H9 (cell line): ENCODE measurements around the gene AGBL3. TPM values are rescaled to one million over a fixed set of nuclear protein-coding genes. Genes with fewer than 3 reads are reported as not detected.

ENCODE experiments used
- DNase-seq: peaks from one replicate; pipeline ENCODE4 v3.0.0-alpha.2; 2017
- H2AFZ ChIP-seq: one replicate; pipeline ENCODE4 v1.6.1; 2013; ENCODE audit warnings: mild to moderate bottlenecking, low read length, control low read depth, moderate library complexity
- H2AK5ac ChIP-seq: 2 replicates; pipeline ENCODE4 v1.6.1; 2013; ENCODE audit warnings: low read length, control low read depth, mixed read lengths; ENCODE audit not compliant: insufficient read length
- H2BK120ac ChIP-seq: one replicate; pipeline ENCODE4 v1.6.1; 2013; ENCODE audit warnings: low read depth, mild to moderate bottlenecking, low read length, control low read depth, inconsistent platforms; ENCODE audit not compliant: poor library complexity, severe bottlenecking
- H2BK12ac ChIP-seq: 2 replicates; pipeline ENCODE4 v1.6.1; 2013; ENCODE audit warnings: low read length, control low read depth, mixed read lengths, low read depth; ENCODE audit not compliant: insufficient read length
- H2BK15ac ChIP-seq: 2 replicates; pipeline ENCODE4 v1.6.1; 2013; ENCODE audit warnings: low read depth, low read length, control low read depth
- H2BK20ac ChIP-seq: one replicate; pipeline ENCODE4 v1.6.1; 2013; ENCODE audit warnings: low read depth, mild to moderate bottlenecking, low read length, control low read depth, inconsistent platforms; ENCODE audit not compliant: poor library complexity, severe bottlenecking
- H2BK5ac ChIP-seq: 2 replicates; pipeline ENCODE4 v1.6.1; 2013; ENCODE audit warnings: low read length, control low read depth, mixed read lengths; ENCODE audit not compliant: insufficient read length
- H3K14ac ChIP-seq: 2 replicates; pipeline ENCODE4 v1.6.1; 2013; ENCODE audit warnings: low read length, control low read depth; ENCODE audit not compliant: insufficient read depth
- H3K18ac ChIP-seq: 2 replicates; pipeline ENCODE4 v1.6.1; 2013; ENCODE audit warnings: low read depth, mild to moderate bottlenecking, mixed read lengths, low read length, control low read depth; ENCODE audit not compliant: insufficient read length
- H3K23ac ChIP-seq: 2 replicates; pipeline ENCODE4 v1.6.1; 2013; ENCODE audit warnings: low read length, control low read depth, mixed read lengths, low read depth; ENCODE audit not compliant: insufficient read length
- H3K23me2 ChIP-seq: 2 replicates; pipeline ENCODE4 v1.6.1; 2013; ENCODE audit warnings: low read depth, mild to moderate bottlenecking, mixed read lengths, low read length, control low read depth; ENCODE audit not compliant: insufficient read length, poor library complexity, severe bottlenecking
- H3K27ac ChIP-seq: 2 replicates; pipeline ENCODE4 v1.5.1; 2013; ENCODE audit warnings: low read length, control low read depth, mixed read lengths, low read depth; ENCODE audit not compliant: insufficient read length
- H3K27me3 ChIP-seq: 2 replicates; pipeline ENCODE4 v1.6.1; 2013; ENCODE audit warnings: low read length, control low read depth, inconsistent platforms; ENCODE audit not compliant: insufficient read depth
- H3K4ac ChIP-seq: 2 replicates; pipeline ENCODE4 v1.6.1; 2013; ENCODE audit warnings: low read depth, mild to moderate bottlenecking, control low read depth, inconsistent platforms, low read length, moderate library complexity
- H3K4me1 ChIP-seq: 2 replicates; pipeline ENCODE4 v1.6.1; 2013; ENCODE audit warnings: low read length, control low read depth, inconsistent platforms; ENCODE audit not compliant: insufficient read depth
- H3K4me2 ChIP-seq: 2 replicates; pipeline ENCODE4 v1.6.1; 2013; ENCODE audit warnings: low read length, control low read depth, mixed read lengths; ENCODE audit not compliant: insufficient read length, insufficient read depth
- H3K56ac ChIP-seq: 2 replicates; pipeline ENCODE4 v1.6.1; 2013; ENCODE audit warnings: low read depth, mild to moderate bottlenecking, mixed read lengths, low read length, control low read depth; ENCODE audit not compliant: insufficient read length
- H3K79me1 ChIP-seq: 2 replicates; pipeline ENCODE4 v1.6.1; 2013; ENCODE audit warnings: low read depth, mild to moderate bottlenecking, moderate library complexity, low read length, control low read depth, inconsistent platforms; ENCODE audit not compliant: insufficient read depth, poor library complexity, severe bottlenecking
- H3K79me2 ChIP-seq: 2 replicates; pipeline ENCODE4 v1.6.1; 2013; ENCODE audit warnings: low read length, control low read depth, inconsistent platforms; ENCODE audit not compliant: insufficient read depth
- H3K9ac ChIP-seq: 2 replicates; pipeline ENCODE4 v1.6.1; 2013; ENCODE audit warnings: low read length, control low read depth, mixed read lengths; ENCODE audit not compliant: insufficient read length; ENCODE audit errors: extremely low read depth
- H3K9me3 ChIP-seq: one replicate; pipeline ENCODE4 v1.6.1; 2013; ENCODE audit warnings: low read depth, low read length, inconsistent platforms; ENCODE audit not compliant: control insufficient read depth
- H3T11ph ChIP-seq: one replicate; pipeline ENCODE4 v1.6.1; 2013; ENCODE audit warnings: mild to moderate bottlenecking, low read length, control low read depth, inconsistent platforms
- H4K20me1 ChIP-seq: one replicate; pipeline ENCODE4 v1.6.1; 2013; ENCODE audit not compliant: control insufficient read depth, insufficient read length, insufficient read depth
- H4K5ac ChIP-seq: 2 replicates; pipeline ENCODE4 v1.6.1; 2013; ENCODE audit warnings: low read depth, mild to moderate bottlenecking, mixed read lengths, low read length, control low read depth; ENCODE audit not compliant: insufficient read length
- H4K8ac ChIP-seq: replicated peaks from 2 replicates; pipeline ENCODE4 v1.6.1; 2013; ENCODE audit warnings: low read length, control low read depth, mixed read lengths, low read depth; ENCODE audit not compliant: insufficient read length
- H4K91ac ChIP-seq: 2 replicates; pipeline ENCODE4 v1.6.1; 2013; ENCODE audit warnings: low read depth, mild to moderate bottlenecking, moderate library complexity, mixed read lengths, low read length, control low read depth; ENCODE audit not compliant: insufficient read length
- H3K27ac Mint-ChIP-seq, 3 experiments: 2 replicates in 2 of 3; 3 replicates in 1 of 3; pipeline ENCODE4 v1.8.0; 2020 to 2021; ENCODE audit warnings: mixed read lengths in 3 of 3, mild to moderate bottlenecking in 1 of 3, moderate library complexity in 1 of 3
- H3K27me3 Mint-ChIP-seq: 2 replicates; pipeline ENCODE4 v1.8.0; 2021; ENCODE audit warnings: low read depth, mild to moderate bottlenecking, moderate library complexity, mixed read lengths
- H3K36me3 Mint-ChIP-seq, 3 experiments: 2 replicates in 2 of 3; 3 replicates in 1 of 3; pipeline ENCODE4 v1.8.0; 2020 to 2021; ENCODE audit warnings: low read depth in 3 of 3, mixed read lengths in 3 of 3; ENCODE audit not compliant: insufficient read depth in 1 of 3
- H3K4me1 Mint-ChIP-seq, 2 experiments: 2 replicates each; pipeline ENCODE4 v1.8.0; 2020; ENCODE audit warnings: mixed read lengths in 2 of 2
- H3K4me3 Mint-ChIP-seq, 2 experiments: 2 replicates in 1 of 2; 3 replicates in 1 of 2; pipeline ENCODE4 v1.8.0; 2020 to 2021; ENCODE audit warnings: mild to moderate bottlenecking in 2 of 2, mixed read lengths in 2 of 2, moderate library complexity in 1 of 2
- H3K9me3 Mint-ChIP-seq, 2 experiments: 2 replicates in 1 of 2; 3 replicates in 1 of 2; pipeline ENCODE4 v1.8.0; 2020; ENCODE audit warnings: mild to moderate bottlenecking in 2 of 2, mixed read lengths in 2 of 2, moderate library complexity in 1 of 2
- CTCF ChIP-seq: fragments of 200-600 bp; sonication (generic); conservative IDR thresholded peaks from 3 replicates; pipeline ENCODE4 v1.8.0; 2021; ENCODE audit warnings: antibody characterized with exemption, mild to moderate bottlenecking
- total RNA-seq: library from RNA; stranded (reverse); gene quantifications from 2 replicates; pipeline ENCODE4 v1.2.1, GENCODE V29; 2021

Gene AGBL3
- total RNA-seq, 1 experiment from 2014 or later = 2.4 TPM

GRCh38 chr7:135012229-135012628 lies 25.9 kb downstream of the AGBL3 start:
- Histone ChIP-seq H3K56ac (no peak overlapping the region), H3K79me2 (no peaks in the 10 kb centered on the region), H4K5ac (no peak overlapping the region), H2BK5ac (no peak overlapping the region), H4K8ac (no peak overlapping the region), H2BK12ac (no peak overlapping the region), H4K20me1 (no peaks in the 10 kb centered on the region), H4K91ac (no peak overlapping the region), H3K4me2 (no peak overlapping the region), H2BK20ac (no peak overlapping the region), H3K9ac (no peak overlapping the region), H3K4me1 (no peaks in the 10 kb centered on the region), H3K4ac (no peak overlapping the region), H3K9me3 (no peaks in the 10 kb centered on the region), H3T11ph (no peak overlapping the region), H2AFZ (no peak overlapping the region), H3K14ac (no peak overlapping the region), H3K23me2 (no peaks in the 10 kb centered on the region), H3K79me1 (no peaks in the 10 kb centered on the region), H2AK5ac (no peak overlapping the region), H3K27ac (no peak overlapping the region), H2BK15ac (no peak overlapping the region), H3K23ac (no peak overlapping the region), H3K27me3 (no peaks in the 10 kb centered on the region), H2BK120ac (no peak overlapping the region), H3K18ac (no peak overlapping the region)
- no peak for DNase-seq
- H3K9me3 Mint-ChIP-seq = peaks cover 3 to 7% of the 10 kb centered on the region in 2 experiments; a peak in 1 of 5 replicates
- no peaks in the 10 kb centered on the region for H3K4me1 Mint-ChIP-seq
- no peak overlapping the region for H3K27ac Mint-ChIP-seq
- no peaks in the 10 kb centered on the region; a peak in 2 of 7 replicates for H3K36me3 Mint-ChIP-seq
- H3K27me3 Mint-ChIP-seq = no peaks in the 10 kb centered on the region
- no peak for TF ChIP-seq CTCF
- H3K4me3 Mint-ChIP-seq = no peak overlapping the region
